Activated naive CD4-positive, alpha-beta T cell treated with anti-CD3 and anti-CD28 coated beads for 36 hours (primary cell): ENCODE data around the gene VCX3B. TPM values are rescaled to one million over a fixed set of nuclear protein-coding genes. Genes with fewer than 3 reads are reported as not detected.
"Not testable (repeated sequence)": the region's sequence is repeated elsewhere in the genome, so short reads cannot be mapped to it uniquely, and the experiment has no call there.

Experiments used
- CTCF ChIA-PET: fragments of 350-600 bp; sonication (Branson Sonifier 250); formaldehyde crosslinking; loops from one replicate; lab custom pipeline; 2021; ENCODE audit warnings: antibody characterized with exemption; lab: Charles Lee
- DNase-seq: peaks from one replicate; pipeline ENCODE4 v3.0.0-alpha.2; 2020
- H3K27ac Mint-ChIP-seq: one replicate; pipeline ENCODE4 v1.8.0; 2021; ENCODE audit warnings: mild to moderate bottlenecking, mixed read lengths
- H3K27me3 Mint-ChIP-seq: one replicate; pipeline ENCODE4 v1.8.0; 2021; ENCODE audit warnings: low read depth, mixed read lengths
- H3K36me3 Mint-ChIP-seq: one replicate; pipeline ENCODE4 v1.8.0; 2021; ENCODE audit warnings: low read depth, mixed read lengths
- H3K4me1 Mint-ChIP-seq: one replicate; pipeline ENCODE4 v1.8.0; 2021; ENCODE audit warnings: low read depth, mixed read lengths
- H3K4me3 Mint-ChIP-seq: one replicate; pipeline ENCODE4 v1.8.0; 2021; ENCODE audit warnings: mild to moderate bottlenecking, moderate library complexity, mixed read lengths
- H3K9me3 Mint-ChIP-seq: one replicate; pipeline ENCODE4 v1.8.0; 2021; ENCODE audit warnings: mixed read lengths
- intact Hi-C: fragments of 100-400 bp; cut with micrococcal nuclease; formaldehyde crosslinking; loops from one replicate; pipeline ENCODE4 v1.15.1; 2023
- total RNA-seq, 2 experiments: library from RNA; stranded (reverse); gene quantifications; one replicate each; pipeline ENCODE4 v1.2.3, GENCODE V29; 2021

The VCX3B gene
- total RNA-seq, 2 experiments from 2014 or later = not detected

- intact Hi-C loops, H3K27me3 Mint-ChIP-seq, H3K9me3 Mint-ChIP-seq, H3K36me3 Mint-ChIP-seq, H3K27ac Mint-ChIP-seq, DNase-seq, H3K4me3 Mint-ChIP-seq, H3K4me1 Mint-ChIP-seq, CTCF ChIA-PET: not testable (repeated sequence)
Observed at GRCh38 chrX:8495036-8495435, 30.4 kb downstream of the VCX3B start.

- Mint-ChIP-seq H3K4me3 (no peak overlapping the region), H3K4me1 (no peaks in the 10 kb centered on the region), H3K36me3 (no peaks in the 10 kb centered on the region), H3K9me3 (no peaks in the 10 kb centered on the region), H3K27me3 (no peaks in the 10 kb centered on the region), H3K27ac (no peak overlapping the region)
- CTCF ChIA-PET = no interaction called here
- intact Hi-C loops = no loop called here
- DNase-seq = no peak
Observed at GRCh38 chrX:8500203-8500602, 35.6 kb downstream of the VCX3B start.

GRCh38 chrX:8502101-8502500 is 37.5 kb downstream of the VCX3B start:
- H3K36me3 Mint-ChIP-seq, intact Hi-C loops: not testable (repeated sequence)

GRCh38 chrX:8504451-8504850 is 39.8 kb downstream of the VCX3B start:
- CTCF ChIA-PET = no interaction called here
- H3K4me1 Mint-ChIP-seq = no peaks in the 10 kb centered on the region
- intact Hi-C loops = no loop called here
- H3K4me3 Mint-ChIP-seq = no peak overlapping the region
- no peaks in the 10 kb centered on the region for H3K9me3 Mint-ChIP-seq
- no peak for DNase-seq
- no peak overlapping the region for H3K27ac Mint-ChIP-seq
- no peaks in the 10 kb centered on the region for H3K27me3 Mint-ChIP-seq
- H3K36me3 Mint-ChIP-seq = no peaks in the 10 kb centered on the region

More at GRCh38 chrX:8502101-8502500, 37.5 kb downstream of the VCX3B start:
- H3K27me3 Mint-ChIP-seq, DNase-seq, H3K4me1 Mint-ChIP-seq, H3K4me3 Mint-ChIP-seq, CTCF ChIA-PET, H3K9me3 Mint-ChIP-seq, H3K27ac Mint-ChIP-seq: not testable (repeated sequence)
